Right lobe of liver (tissue), 4 donors: Measurements from ENCODE around the gene DDX24.

ENCODE experiments used
- CTCF ChIP-seq, 4 donors: fragments of 200-600 bp in 3 of 4; fragments of 450-650 bp in 1 of 4; IDR thresholded peaks; one replicate each; pipeline versions ENCODE4 v1.5.1 to v1.8.0; 2016 to 2022; ENCODE audit warnings: antibody characterized with exemption in 4 of 4, mild to moderate bottlenecking in 2 of 4
- POLR2A ChIP-seq: fragments of 450-650 bp; IDR thresholded peaks from one replicate; pipeline ENCODE4 v1.6.1; 2017; ENCODE audit warnings: antibody characterized with exemption, mild to moderate bottlenecking
- donor health status: DM: no; HTN: no; CAD: no.
- donor health status: DM: no; HTN: no; CAD: no.
- donor health status: DM: no; HTN: yes; CAD: no.

- TF ChIP-seq CTCF (IDR thresholded peaks at IDR 0.05) (no peak), POLR2A (no peak)
These were observed 34.1 kb upstream of the DDX24 start for GRCh38 chr14:94115058-94115591.
